ENCODE results near the gene PLEKHJ1.

PLEKHJ1 gene

DNA sequence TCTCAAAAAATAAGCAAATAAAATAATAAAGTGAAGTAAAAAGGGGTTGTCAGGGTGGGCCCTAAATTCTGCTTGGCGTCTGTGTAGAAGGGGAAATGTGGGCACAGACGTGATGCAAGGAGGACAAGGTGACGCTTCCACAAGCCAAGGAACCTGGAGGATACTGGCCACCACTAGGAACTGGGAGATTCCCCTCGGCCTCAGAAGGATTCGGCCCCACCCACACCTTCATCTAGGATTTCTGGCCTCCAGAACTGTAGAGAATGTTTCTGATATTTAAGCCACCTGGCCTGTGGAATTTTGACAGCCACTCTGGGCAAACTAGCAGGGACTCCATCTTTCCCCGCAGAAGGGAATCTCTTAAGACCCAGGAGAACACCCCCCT lies 1.1 kb downstream of the PLEKHJ1 start:
- no peak for DNase-seq

DNA sequence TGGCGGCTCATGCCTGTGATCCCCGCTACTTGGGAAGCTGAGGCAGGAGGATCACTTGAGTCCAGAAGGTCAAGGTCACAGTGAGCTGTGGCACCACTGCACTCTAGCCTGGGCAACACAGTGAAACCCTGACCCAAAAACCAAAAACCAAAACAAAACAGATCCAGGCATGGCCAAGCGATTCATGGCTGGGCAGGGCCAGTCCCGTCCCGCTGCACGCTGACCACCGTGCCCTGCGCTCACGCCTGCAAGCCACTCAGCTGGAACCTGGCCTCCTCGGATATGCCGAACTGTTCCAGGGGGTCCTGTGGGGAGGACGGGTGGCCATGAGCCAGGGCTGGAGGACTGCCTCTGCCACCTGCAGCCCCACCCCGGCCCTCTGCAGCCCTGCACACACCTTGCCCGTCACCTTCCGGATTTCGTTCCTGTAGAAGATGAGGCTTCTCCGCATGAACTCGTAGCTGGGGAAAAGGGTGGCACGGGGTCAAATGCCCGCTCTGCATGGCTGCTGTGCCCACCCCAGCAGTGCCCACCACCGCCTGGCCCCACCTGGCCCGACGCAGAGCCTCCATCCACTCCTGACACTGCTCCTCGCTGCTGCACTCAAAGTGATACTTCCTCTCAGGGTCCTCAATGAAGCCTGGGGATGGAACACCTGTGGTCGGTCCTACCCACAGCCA lies 2.4 kb downstream of the PLEKHJ1 start:
- DNase-seq: no peak

DNA sequence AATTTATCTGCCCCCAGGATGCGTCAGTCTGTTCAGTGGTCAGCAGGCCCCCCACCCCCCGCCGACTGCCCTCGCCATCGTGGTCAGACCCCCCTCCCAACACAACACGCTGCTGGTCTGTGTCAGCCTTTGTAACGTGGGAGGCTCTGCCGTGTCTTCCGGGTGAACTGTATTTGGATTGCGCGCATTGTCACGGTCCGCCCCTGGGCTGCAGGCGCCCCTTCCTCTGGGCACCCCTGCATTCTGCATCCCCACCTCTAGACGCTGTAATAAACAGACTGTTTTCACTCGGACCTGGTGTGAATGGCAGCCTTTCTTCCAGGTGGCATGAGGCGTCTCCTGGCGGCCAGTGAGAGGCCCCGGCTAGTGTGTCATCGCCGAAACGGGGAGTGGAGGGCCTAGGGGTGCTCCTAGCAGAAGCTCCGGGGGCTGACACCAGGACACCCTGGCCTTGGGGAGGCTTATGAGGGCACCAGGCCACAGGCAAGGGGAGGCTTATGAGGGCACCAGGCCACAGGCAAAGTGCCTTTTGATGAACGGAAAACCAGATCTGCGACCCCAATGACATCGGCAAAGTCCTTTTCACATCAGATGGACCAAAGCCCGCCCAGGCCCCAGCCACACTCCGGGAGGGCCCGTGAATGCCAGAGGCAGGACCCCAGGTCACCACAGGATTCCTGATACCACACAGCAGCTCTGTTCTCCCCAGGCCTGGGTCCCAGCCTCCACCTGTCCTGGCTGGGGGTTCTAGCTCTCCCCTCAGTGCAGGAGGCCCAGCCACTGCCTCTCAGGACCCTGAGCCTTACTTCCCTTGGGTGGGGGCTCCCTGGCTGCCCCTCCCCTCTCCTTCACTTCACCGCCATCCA lies 3.6 kb downstream of the PLEKHJ1 start:
- DNase-seq: no peak

DNA sequence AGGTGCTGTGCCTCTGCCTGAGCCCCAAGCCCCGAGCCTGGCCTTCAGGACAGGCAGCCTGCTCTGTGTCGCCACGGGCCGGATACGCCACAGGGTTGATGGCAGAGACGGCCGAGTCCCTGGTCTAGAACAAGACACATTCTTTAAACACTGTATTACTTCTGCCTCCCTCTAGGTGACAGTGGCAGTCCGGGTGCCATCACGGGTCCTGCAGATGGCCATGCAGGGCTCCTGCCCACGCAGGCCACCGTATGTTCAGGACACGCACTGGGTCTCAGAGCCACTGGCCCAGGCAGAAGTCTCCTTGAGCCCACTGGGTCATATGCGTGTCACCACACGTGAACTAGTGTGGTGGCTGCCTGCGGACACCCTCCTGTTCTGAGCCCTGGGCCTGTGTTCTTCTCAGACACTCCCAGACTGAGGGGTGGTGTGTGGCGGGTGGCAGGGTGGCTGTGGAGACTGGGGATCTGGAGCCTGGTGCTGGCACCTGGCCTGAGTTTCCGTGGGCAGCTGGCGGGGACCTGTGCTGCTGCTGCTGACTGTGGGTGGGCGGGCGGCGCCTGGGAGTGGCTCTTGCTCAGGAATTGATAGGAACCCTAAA lies 4.4 kb downstream of the PLEKHJ1 start:
- no peak for DNase-seq

DNA sequence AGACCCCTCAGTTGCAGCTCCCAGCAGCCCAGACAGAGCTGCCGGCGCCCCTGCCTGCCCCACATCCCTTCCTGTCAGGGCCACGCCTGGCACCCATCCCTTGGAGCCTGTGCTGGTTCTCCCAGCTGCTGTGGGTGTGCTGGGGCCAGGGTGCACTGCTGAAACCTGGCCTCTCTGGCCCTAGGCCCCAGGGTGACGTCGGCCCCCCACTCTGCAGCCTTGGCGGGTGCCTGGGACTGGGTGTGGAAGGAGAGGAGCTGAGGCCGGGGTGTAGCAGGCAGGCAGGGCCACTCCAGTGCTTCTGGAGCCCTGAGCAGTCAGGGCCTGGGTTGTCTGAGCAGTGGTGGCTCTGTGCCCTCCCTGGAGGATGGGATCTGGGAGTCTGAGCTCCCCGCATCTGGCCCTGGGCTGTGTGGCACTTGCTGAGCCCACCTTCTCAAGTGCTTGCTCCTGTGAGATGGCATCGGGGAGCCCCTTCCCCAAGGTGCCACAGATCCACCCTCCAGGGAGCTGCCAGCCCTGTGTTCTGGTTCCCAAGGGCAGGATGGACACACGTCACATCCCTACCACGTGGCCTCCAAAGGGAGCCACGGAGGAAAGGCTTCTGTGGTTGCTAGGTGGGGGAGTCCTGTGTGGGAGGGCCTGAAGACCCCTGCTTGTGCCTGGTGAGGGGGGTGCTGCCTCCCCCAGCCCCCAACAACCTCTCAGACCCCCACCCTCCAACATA lies 5.2 kb downstream of the PLEKHJ1 start:
- DNase-seq: no peak

DNA sequence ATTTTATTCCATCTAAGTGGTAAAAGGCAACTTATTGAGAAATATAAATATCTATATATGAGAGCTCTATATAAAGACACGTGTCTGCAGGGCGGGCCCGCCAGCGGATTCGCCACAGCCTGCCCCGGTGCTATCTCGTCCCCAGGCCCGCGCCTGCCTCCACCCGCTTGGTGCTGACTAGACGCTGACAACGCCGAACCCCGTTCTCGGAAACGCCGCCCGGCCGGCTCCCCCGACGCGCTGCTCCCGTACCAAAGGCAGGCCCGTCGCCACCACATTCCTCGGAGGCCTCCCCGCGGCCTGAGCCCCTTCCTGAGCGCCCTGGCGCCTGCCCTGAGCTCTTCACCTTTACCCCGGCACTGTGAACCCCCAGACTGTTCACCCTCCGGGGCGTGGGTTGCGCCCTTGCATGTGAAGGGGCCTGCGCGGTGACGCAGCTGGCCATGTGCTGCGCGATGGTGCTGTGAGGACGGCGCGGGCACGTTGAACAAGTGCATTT lies 6.0 kb downstream of the PLEKHJ1 start:
- DNase-seq: no peak

DNA sequence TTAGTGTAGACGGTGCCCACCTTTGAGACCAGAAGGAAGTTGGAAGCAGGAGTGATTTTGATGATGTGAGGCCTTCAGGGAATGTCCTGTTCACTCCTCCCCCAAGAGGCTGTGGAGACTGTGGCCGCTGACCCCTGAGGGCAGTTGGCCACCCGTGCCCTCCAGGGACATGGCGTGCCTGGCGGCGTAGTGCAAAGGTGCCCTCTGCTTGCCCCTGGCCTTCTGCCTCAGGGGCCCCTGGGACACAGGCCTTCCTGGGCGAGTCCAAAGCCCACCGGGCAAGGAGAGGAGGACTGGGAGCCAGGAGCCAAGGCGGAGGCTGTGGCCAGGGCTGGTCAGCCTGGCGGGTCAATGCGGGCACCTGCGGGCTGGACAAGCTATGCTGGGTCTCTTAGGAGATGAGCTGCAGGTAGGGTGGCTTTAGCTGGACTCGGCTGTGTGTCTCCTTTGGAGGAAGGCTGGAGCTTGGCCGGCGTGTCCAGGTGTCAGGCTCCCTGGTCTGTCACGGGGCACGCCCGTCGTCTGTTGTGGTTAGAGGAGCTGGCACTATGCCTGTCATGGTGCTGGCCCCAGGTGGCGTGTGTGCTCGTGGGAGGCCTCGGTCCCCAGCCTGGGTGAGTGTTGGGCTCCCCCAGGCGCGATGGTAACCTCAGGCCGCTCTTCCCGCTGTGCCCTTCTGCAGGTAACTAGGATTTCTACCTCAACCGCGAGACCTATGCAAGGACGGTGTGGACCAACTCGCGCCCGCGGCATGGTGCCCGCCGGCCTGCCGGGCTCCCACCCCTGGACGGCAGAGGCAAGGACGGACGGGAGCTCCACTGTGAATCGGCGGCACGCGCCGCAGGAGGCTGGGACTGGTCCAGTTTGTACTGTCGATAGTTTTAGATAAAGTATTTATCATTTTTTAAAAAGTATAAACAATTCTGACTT lies 6.8 kb downstream of the PLEKHJ1 start:
- DNase-seq: no peak

DNA sequence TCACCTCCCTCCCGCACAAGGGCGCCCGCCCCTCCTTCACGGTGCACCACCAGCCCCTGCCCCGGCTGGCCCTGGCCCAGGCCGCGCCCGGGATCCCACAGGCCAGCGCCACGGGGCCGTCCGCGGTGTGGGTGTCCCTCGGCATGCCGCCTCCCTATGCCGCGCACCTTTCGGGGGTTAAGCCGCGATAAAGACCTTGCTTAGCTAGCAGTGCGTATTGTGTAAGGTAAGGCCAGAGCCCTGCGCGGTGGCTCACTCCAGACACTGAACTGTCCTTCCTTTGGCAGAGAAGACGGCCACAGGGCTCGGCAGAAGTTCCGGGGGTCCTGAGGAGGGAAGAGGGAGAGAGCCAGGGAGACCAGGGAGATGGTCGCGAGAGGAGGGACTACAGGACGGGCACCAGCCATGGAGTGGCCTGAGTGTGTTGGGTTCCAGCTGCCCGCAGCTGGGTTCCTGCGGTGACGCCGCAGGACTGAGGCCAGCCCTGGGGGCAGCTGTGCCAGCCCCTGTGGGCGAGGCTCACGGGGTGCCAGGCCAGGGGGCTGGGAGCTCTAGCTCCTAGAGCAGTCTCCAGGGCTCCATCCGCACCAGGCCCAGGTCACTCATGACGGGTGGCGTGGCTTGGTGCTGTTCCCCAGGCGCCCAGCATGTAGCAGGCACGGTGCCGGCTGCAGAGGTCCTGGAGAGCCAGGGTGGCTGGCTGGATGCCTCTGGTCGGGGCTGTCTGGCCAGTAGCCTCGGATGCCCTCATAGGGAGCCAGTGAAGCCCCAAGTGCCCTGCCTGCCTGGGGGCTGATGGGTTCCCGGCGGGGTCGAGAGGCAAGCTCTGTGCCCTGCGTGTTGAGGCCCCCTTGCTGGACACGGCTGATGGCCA lies 7.7 kb downstream of the PLEKHJ1 start:
- DNase-seq: no peak

DNA sequence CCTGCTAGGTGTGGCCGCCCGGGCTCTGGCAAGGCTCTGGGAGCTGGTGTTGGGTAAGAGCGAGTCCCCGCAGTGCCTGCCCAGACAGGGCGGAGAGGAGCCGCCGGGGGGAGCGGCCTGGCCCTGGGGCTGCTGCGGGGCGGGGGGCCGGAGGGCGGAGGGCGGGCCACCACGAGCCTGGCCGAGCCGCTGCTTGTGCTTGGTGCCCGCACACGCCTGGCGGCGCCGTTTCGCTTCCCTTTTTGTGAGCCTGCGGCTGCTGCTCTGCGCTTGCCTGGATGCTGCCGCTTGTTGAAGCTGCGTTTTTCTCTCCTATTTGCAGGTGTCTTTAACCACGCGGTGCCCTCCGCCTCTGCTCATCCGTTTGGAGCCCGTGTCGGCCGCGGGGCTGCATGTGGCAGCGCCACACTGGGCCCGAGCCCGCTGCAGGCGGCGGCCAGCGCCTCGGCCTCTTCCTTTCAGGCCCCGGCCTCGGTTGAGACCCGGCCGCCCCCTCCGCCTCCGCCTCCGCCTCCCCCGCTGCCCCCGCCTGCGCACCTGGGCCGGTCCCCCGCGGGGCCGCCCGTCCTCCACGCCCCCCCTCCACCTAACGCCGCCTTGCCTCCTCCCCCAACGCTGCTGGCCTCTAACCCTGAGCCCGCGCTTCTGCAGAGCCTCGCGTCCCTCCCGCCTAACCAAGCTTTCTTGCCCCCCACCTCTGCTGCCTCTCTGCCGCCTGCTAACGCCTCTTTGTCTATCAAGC lies 8.5 kb downstream of the PLEKHJ1 start:
- no peak for DNase-seq

DNA sequence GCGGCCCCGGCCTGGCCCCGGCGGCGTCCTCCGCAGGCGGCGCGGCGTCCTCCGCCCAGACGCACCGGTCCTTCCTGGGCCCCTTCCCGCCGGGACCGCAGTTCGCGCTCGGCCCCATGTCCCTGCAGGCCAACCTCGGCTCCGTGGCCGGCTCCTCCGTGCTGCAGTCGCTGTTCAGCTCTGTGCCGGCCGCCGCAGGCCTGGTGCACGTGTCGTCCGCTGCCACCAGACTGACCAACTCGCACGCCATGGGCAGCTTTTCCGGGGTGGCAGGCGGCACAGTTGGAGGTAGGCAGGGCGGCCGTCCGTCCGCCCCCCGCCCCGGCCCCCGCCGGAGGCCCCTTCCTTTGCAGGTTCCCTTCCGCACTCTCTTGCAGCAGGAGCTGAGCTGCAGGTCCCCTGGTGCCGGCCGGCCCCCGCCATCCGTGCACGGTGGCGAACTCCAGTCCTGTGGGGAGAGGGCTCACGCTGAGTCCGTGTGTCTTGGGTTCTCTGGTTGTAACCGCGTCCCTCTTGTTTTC lies 9.2 kb downstream of the PLEKHJ1 start:
- DNase-seq: no peak

DNA sequence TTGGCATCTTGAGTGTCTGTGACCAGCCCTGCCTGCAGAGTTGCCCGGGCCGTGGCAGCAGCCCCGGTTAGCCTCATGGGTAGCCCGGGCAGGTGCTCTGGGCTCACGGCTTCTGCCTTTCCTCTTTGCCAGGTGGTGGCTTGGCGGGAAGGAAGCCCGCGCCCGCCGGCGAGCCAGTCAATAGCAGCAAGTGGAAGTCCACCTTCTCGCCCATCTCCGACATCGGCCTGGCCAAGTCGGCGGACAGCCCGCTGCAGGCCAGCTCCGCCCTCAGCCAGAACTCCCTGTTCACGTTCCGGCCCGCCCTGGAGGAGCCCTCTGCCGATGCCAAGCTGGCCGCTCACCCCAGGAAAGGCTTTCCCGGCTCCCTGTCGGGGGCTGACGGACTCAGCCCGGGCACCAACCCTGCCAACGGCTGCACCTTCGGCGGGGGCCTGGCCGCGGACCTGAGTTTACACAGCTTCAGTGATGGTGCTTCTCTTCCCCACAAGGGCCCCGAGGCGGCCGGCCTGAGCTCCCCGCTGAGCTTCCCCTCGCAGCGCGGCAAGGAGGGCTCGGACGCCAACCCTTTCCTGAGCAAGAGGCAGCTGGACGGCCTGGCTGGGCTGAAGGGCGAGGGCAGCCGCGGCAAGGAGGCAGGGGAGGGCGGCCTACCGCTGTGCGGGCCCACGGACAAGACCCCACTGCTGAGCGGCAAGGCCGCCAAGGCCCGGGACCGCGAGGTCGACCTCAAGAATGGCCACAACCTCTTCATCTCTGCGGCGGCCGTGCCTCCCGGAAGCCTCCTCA lies 9.9 kb downstream of the PLEKHJ1 start:
- no peak for DNase-seq

DNA sequence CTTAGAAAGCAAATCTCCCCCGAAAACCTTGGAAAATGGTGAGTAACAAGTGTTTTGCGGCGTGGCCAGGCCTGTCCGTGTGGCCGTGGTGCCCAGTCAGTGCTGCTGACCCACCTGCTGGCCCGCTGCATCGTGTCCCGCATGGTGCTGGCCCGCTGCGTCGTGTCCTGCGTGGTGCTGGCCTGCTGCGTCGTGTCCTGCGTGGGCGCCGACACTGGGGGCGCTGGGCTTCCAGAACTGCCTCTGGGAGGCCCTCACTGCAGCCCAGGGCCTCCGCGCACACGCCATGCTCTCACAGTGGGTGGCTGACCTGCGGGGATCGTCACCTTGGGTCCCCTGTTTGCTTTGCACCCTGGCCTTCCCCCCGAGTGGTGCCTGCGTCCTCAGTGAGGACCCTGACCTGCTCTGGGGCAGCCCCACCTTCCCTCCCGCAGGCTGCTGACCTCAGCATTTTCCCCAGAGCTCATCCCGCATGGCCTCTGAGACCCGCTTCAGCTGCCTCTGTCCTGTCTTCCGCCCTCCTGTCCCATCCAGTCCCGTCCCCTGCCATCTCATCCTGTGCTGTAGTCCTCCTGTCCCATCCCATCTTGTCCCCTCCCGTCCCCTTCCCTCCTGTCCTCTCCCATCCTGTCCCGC lies 10.6 kb downstream of the PLEKHJ1 start:
- no peak for DNase-seq

DNA sequence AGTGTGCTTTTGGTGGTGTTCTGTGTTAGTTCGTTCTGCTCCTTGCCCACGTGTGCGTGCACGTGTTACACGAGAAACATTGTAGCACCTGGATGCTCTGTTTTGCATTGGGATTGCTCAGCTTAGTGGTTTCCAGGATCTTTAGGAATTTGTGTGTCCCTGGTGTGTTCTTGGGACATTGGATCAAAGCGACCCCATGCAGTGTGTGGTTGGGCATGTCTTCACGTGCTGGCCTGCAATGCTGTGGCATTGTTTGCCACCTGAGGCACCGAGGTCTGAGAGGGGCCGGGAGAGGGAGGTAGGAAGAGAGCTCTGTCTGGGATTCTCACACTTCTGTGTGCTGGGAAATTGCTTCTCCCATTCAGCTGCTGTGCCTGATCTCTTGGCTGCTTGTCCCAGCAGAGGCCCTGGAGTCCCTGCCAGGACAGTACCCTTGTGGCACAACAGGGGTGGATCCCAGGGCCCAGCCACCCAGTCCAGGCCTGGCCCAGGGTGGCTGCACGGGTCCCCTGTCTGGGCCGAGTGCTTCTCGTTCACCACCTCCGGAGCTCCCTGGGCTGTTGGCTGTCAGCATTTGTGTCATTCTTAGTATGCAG lies 11.3 kb downstream of the PLEKHJ1 start:
- no peak for DNase-seq

DNA sequence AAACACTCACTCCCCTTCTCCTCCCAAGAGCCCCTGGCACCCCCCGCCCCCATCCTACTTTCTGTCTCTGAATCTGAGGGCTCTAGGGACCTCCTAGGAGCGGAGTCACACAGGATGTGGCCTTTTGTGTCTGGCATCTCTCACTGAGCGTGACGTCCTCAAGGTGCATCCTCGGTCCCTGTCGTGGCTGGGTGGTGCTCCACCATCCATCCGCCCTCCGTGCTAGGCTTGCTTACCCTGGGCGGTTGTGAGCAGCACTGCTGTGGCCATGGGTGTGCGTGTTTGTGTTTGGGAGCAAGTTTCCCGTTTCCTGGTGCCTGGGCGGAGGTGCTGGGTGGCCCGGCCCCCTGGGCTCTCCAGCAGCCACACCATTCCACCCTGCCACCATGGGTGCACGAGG lies 12.2 kb downstream of the PLEKHJ1 start:
- no peak for DNase-seq

DNA sequence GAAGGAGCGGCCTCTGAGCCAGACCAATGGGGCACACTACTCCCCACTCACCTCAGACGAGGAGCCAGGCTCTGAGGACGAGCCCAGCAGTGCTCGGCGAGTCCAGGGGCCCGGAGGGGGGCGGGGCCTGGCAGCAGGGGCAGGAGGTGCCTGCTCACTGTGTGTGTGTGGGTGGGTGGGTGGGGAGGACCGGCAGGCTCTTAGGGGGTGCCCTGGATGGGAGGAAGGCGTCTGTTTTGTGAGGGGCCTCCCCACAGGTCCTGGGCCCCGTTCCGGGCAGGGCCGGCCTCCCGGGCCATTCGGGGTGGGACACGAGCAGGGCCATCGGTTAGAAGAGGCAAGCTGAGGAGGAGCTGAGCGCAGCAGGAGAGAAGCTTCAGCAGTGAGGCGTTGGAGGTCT lies 12.7 kb downstream of the PLEKHJ1 start:
- DNase-seq: no peak

DNA sequence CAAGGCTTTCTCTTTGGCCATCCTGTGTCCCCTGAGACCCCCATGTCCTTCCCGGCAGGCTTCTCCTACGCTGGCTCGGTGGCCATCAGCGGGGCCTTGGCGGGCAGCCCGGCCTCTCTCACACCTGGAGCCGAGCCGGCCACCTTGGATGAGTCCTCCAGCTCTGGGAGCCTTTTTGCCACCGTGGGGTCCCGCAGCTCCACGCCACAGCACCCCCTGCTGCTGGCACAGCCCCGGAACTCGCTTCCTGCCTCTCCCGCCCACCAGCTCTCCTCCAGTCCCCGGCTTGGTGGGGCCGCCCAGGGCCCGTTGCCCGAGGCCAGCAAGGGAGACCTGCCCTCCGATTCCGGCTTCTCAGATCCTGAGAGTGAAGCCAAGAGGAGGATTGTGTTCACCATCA lies 14.2 kb downstream of the PLEKHJ1 start:
- no peak for DNase-seq

DNA sequence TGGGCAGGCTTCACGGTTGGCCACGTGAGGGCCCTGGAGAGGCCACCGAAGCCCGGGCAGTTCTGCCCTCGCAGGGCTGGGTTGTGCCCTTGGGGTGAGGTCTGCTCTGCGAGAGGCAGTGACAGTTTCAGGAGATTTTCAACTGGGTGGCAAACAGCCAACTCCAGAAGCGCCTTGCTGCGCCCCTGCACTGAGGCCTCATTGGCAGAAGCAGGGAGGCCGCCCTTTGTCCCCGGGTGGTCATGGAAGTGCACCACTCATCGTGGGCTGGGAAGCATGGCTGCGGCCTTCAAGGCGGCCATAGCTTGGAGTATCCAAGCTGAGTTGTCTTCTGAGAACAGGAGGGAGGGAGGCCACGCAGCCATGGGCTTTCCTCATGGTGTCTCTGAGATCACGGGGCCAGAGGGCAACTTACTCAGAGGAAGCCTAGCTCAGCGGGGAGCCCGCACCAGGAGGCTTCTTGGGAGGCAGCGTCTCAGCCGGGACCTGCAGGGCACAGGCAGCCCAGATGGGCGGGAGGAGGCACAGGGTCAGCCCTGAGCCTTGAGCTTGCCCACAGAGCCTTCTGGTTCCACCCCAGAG lies 14.8 kb downstream of the PLEKHJ1 start:
- DNase-seq: no peak

DNA sequence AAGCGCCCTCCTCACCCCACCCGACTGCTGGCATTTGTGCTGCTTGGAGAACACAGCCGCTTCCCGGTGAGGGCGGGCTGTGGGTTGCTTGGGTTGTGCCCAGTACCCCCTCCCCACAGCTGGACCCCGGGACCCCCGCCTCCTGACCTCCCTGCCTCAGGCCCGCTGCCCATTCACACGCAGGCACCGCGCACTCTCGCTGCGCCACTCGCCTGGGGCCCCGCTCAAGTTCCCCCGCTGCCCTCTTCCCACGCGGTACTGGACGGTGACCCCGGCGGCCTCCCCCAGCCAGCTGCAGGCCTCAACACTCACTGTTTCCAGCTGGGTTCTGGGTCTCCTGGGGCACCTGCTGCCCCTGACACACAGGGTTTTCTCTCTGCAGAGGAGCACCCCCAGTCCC lies 16.4 kb downstream of the PLEKHJ1 start:
- DNase-seq: no peak

All from activated gamma-delta T cell (primary cell).